Measurements from ENCODE around the gene SERINC5. TPM values are rescaled to one million over a fixed set of nuclear protein-coding genes. Genes with fewer than 3 reads are reported as not detected.

Gene SERINC5
- total and polyA plus RNA-seq, 7 donors = 0.70 to 8.6 (median 2.7) TPM

DNA sequence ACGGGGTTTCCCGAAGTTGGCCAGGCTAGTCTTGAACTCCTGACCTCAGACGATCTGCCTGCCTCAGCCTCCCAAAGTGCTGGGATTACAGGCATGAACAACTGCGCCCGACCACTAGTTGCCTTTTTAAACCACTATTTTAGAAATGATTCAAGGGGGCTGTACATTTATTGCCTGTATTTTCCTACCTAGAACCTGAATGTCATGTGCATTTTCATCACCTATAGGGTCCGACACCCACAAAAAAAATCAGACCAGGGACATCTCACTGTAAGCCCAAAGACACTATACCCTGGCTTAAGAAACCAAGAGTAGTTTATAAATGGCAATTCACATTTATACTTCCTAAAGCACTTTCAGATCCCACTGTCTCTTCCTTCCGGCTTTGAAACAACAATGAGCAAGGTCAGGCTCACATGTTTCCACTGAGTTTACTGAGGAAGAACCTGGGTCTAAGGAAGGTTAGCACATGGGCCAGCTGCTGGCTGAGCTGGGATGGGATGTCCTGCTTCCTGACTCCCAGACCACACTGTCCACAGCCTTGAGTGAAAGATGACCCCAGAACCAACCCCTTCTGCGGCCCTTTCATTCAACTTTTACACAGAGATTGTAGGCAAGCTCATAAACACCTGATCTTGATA lies 87.3 kb downstream of the SERINC5 start:
- intact Hi-C loops (cut with DNase I) = no loop called here
- no peak for ATAC-seq
- Histone ChIP-seq H3K9me3 (no peaks in the 10 kb centered on the region), H3K27me3 (ENCODE audit: insufficient read depth in 3 of 3, low read length in 2 of 3) (no peaks in the 10 kb centered on the region), H3K4me1 (peaks cover 10% of the 10 kb centered on the region), H3K36me3 (ENCODE audit: insufficient read depth in 1 of 2, low read depth in 1 of 2) (peaks cover 0 to 3% of the 10 kb centered on the region in 2 donors), H3K27ac (no peak overlapping the region), H3K4me3 (no peak overlapping the region)
- DNase-seq = no peak
- 77 to 87% (median 85%) methylated on average over 8 of the region's 8 CpGs for WGBS, 3 donors
- TF ChIP-seq, protein P1, sequence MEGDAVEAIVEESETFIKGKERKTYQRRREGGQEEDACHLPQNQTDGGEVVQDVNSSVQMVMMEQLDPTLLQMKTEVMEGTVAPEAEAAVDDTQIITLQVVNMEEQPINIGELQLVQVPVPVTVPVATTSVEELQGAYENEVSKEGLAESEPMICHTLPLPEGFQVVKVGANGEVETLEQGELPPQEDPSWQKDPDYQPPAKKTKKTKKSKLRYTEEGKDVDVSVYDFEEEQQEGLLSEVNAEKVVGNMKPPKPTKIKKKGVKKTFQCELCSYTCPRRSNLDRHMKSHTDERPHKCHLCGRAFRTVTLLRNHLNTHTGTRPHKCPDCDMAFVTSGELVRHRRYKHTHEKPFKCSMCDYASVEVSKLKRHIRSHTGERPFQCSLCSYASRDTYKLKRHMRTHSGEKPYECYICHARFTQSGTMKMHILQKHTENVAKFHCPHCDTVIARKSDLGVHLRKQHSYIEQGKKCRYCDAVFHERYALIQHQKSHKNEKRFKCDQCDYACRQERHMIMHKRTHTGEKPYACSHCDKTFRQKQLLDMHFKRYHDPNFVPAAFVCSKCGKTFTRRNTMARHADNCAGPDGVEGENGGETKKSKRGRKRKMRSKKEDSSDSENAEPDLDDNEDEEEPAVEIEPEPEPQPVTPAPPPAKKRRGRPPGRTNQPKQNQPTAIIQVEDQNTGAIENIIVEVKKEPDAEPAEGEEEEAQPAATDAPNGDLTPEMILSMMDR (IDR thresholded peaks at IDR 0.05) = no peak

DNA sequence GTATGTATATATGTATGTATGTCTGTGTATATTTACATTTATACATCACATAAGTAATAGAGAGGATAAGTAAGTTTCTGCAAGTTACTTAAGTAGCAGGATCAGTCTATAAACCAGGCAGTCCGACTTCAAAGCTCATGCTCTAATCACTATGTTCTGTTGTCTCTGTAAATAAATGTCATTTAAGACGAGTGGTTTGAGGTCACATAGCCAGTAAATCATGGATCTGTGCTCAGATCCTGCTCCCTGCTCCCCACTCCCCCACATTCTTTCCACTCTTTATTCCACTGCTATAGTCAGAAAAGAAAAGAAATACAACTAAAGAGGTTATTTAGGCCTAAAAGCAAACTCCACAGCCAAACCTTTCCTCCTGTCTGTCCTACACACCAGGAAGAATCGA lies 90.4 kb downstream of the SERINC5 start:
- Histone ChIP-seq H3K27me3 (ENCODE audit: insufficient read depth in 3 of 3, low read length in 2 of 3) (no peaks in the 10 kb centered on the region), H3K27ac (no peak overlapping the region), H3K9me3 (no peaks in the 10 kb centered on the region), H3K4me1 (peaks cover 10% of the 10 kb centered on the region), H3K4me3 (no peak overlapping the region), H3K36me3 (ENCODE audit: insufficient read depth in 1 of 2, low read depth in 1 of 2) (peaks cover 0 to 3% of the 10 kb centered on the region in 2 donors)
- intact Hi-C loops (cut with DNase I) = no loop called here
- TF ChIP-seq, protein P1 (IDR thresholded peaks at IDR 0.05) = no peak
- no peak for ATAC-seq
- WGBS, 3 donors = 49 to 66% (median 53%) methylated on average over 3 of the region's 3 CpGs
- DNase-seq = no peak

DNA sequence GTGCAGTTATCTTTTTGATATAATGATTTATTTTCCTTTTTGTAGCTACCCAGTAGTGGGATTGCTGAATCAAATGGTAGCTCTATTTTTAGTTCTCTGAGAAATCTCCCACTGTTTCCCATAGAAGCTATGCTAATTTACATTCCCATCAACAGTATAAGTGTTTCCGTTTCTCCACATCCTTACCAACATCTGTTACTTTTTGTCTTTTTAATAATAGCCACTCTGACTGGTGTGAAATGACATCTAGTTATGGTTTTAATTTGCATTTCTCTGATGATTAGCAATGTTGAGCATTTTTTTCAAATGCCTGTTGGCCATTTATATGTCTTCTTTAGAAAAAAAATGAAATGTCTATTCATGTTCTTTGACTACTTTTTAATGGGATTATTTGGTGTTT lies 94.7 kb downstream of the SERINC5 start:
- 67 to 76% (median 76%) methylated on average over 1 of the region's 1 CpG for WGBS, 3 donors
- no peaks in the 10 kb centered on the region for H3K9me3 ChIP-seq
- H3K4me3 ChIP-seq = no peak overlapping the region
- TF ChIP-seq, protein P1 (IDR thresholded peaks at IDR 0.05) = no peak
- peaks cover 10% of the 10 kb centered on the region for H3K4me1 ChIP-seq
- ATAC-seq (no peak), DNase-seq (no peak)
- H3K36me3 ChIP-seq (ENCODE audit: insufficient read depth in 1 of 2, low read depth in 1 of 2) = peaks cover 3 to 14% of the 10 kb centered on the region in 2 donors
- no peak overlapping the region for H3K27ac ChIP-seq
- H3K27me3 ChIP-seq (ENCODE audit: insufficient read depth in 3 of 3, low read length in 2 of 3) = no peaks in the 10 kb centered on the region
- intact Hi-C loops (cut with DNase I) = no loop called here

DNA sequence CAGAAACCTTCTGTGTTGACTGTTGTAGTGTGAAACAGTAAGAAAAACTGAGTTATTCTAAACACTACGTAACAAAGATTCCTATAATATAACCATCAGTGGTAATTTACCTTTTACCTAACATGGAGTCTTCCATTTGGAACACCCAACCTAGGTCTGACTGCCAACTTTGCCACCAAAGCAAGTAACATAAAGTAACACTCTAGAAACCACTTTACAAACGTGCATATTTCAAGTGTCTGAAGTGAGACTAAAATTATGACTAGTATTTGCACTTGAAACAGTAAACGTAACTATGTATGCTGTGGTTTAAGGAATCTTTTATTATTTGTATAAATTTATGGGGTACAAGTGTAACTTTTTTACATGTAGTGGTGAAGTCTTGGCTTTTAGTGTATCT lies 95.6 kb downstream of the SERINC5 start:
- no peak for ATAC-seq
- no peak for DNase-seq
- WGBS, 3 donors = 94 to 98% (median 96%) methylated on average over 3 of the region's 3 CpGs
- H3K9me3 ChIP-seq = no peaks in the 10 kb centered on the region
- H3K27me3 ChIP-seq (ENCODE audit: insufficient read depth in 3 of 3, low read length in 2 of 3) = no peaks in the 10 kb centered on the region
- H3K4me1 ChIP-seq = peaks cover 3% of the 10 kb centered on the region
- peaks cover 3 to 12% of the 10 kb centered on the region in 2 donors for H3K36me3 ChIP-seq (ENCODE audit: insufficient read depth in 1 of 2, low read depth in 1 of 2)
- intact Hi-C loops (cut with DNase I) = no loop called here
- no peak overlapping the region for H3K27ac ChIP-seq
- H3K4me3 ChIP-seq = no peak overlapping the region
- TF ChIP-seq, protein P1 (IDR thresholded peaks at IDR 0.05) = no peak

Measured in psoas muscle (tissue), 8 donors.